Inferior parietal cortex (tissue), 1 donor: ENCODE results near the gene HDAC7.

Experiments
- DNase-seq: peaks from one replicate; pipeline ENCODE4 v3.0.0-alpha.2; 2016; ENCODE audit errors: extremely low spot score

Gene HDAC7

DNA sequence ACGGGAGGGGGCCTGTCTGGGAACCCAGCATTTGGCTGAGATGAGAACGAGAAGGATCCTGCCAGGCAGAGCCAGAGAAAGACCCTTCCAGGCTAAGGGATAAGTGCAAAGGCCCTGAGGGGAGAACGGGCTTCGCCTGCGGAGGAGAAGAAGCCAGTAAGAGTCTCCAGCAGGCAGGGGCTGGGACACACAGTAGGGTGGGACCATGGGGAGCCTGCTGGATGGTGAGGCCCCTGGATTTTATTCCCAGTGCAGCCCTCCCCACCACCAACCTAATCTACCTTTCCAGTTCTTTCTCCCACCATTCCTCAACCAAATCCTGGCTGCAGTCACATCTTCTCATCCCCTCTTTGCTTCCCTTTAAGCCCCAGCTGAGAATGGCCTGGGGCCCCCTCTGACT lies 73.6 kb downstream of the HDAC7 start:
- no peak for DNase-seq

DNA sequence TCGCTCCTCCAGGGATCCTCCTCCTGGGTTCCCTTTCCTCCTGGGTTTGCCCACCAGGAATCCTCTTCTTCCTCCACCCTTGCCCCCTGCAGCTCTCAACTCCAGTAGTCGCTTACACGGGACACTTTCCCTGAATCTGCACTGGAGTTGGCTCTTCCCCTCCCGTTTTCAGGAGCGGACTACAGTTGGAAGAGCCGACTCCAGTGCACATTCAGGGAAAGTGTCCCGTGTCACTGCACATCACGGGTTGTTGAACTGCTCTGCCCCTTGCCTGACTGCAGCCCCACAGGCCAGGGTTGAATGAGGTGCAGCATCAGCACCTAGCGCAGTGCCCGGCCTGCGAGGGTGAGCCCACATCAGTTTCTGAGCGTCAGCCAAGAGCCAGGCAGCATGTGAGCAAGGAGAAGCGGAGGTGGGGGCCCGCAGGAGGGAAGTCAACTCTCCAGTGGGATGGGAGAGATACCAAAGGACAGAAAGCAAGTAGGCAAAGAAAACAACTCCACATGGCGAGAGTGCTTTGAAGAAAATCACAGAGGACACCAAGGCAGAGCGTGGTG lies 74.1 kb downstream of the HDAC7 start:
- DNase-seq = no peak

DNA sequence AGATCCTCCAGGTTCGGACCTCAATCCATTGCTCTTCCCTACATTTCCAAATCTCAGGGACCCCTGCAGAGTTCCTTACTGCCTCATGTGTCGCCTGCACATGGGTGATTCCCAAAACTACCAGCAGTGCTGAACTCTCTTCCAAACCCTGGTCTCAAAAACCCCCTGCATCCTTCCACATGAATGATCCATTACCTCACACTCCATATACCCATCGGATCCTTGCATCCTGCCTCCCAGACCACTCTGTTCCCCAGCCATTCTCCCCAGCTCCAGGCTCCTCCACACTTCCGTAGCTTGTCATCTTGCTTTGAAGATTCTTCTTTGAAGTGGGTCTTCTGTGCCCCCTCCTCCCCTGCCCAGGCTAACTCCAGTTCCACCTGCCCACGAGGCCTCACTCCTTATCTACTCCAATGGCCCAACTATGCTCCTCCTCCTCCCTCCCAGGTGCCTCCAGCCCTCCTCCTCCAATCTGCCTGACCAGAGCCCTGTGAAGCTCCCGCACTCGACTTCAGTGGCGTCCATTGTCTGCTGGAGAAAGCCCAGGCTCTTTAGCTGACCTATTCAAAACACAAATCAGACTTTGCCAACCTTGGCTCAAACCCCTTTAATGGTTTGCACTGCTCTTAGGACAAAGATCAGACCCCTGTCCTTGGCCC lies 74.8 kb downstream of the HDAC7 start:
- DNase-seq = no peak

DNA sequence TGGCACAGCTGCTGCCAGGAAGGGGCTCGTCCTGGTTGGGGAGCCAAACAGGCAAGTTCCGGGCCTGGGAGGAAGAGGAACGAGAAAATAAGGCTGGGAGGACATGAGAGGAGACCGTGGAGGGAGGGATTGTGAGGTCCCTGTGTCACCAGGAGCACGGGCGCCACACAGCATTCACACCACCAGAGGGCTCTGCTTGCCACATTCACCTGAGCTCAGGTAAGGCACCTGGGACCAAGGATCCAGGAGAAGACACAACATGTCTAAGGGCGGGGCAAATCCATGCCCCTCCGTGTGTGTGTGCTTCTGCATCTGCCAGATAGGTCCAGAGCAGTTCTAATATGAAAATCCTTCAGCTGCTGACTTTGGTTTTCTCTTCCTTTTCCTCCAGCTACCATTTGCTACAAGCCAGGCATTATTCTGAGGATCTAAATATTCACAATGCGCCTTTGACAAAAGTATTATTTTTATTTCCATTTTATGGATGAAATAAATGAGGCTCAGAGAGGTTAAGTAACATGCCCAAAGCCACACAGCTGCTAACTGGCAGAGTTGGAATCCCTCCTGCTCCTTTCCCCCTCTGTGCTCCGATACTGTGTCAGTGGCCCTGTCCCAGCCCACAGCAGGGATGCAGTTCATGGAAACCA lies 75.6 kb downstream of the HDAC7 start:
- DNase-seq = no peak

DNA sequence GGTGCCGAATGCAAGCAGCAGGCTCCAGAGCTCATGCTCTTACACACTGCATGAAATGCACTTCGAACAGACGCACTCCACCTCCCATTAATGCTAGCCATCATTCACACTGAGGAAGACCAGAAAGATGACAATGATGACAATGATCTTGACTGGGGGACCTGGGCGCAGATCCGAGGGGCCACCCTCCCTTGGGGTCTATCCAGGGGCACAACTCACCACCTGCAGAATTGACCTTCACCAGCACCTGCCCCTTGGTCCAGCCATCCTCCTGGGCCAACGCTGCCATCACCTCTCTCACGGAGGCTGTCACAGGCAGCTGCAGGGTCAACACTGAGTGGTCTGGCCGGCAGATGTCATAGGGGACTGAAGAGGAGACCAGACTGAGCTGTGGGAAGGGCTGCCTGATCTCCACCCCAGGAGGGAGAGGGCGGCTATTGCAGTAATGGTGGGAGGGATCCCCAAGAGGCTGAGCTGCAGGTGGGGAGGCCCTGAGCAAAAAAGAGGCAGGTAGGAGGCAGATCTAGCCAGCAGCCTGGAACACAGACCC lies 76.3 kb downstream of the HDAC7 start:
- DNase-seq = no peak

DNA sequence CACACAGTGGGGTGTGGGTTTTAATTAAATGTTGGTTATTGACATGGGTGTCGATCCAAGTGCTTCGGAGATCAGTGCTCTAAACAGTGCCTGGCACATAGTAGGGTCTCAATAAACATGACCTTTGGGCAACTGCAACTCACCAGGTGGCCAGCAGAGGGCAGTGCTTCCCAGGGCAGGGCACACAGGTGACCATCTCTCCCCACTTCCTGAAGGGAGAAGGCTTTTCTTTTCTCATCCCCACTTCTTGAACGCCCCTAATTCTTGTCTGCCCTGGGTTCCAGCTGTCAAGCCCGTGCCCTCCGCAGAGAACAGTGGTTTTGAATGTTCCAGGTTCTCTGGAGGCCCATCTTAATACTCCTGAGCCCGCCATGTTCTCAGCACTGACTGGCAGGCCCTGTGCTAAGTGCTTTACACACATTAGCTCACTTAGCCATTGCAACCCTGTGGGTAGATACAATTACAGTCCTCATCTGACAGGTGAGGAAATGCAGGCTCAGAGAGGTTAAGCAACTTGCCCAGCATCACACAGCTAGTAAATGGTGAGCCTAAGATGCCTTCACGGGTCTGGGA lies 77.4 kb downstream of the HDAC7 start:
- peak; percentile 47 for DNase-seq

DNA sequence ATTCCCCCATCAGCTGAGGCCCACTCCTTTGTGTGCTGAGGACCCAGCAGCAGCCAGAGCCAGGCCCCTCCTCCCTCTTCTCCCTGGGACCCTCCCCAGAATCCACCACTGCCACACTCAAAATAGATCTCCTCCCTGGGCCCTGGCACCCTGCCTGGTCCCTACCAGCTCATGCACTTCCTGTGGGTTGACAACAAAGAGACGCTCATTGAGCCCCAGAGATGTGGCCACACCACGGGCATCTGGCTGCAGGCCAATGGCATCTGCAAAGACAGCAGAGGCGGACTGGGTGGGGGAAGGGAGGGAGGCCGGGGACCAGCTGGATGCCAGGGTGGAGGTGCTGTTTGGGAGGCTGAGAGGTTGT lies 78.4 kb downstream of the HDAC7 start:
- peak; percentile 89 for DNase-seq

DNA sequence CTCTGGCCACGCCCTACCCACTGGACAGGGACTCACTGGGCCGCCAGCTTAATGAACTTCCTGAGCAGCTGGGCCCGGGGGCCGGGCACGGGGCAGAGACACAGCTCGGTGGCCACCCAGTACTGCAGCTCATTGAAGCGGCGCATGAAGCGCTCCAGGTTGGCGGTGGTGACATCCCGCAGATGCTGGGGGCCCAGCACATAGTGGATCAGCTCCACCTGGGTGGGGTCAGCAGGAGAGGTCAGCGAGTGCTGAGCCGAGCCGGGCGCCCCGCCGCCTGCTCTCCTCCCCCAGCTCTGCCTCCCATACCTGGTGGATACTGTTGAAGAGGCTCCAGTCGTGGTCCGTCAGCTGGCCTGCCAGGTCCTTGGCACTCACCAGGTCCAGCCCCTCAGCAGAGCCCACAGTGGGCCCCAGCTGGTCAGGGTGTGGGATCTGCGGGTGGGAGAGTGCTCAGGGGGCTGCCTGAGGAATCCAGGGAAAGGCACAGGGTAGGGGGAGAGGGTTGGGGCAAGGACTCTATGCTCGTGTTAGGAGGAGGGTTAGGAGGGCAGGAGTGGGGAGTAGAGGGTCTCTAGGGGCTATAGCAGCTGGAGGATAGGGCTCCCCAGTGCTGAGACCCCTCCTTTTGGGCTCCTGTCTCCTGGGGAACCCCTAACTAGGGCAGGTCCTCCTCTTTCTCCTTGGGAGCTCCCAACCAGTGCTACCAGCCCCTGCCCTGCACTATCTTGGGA lies 78.9 kb downstream of the HDAC7 start:
- no peak for DNase-seq

DNA sequence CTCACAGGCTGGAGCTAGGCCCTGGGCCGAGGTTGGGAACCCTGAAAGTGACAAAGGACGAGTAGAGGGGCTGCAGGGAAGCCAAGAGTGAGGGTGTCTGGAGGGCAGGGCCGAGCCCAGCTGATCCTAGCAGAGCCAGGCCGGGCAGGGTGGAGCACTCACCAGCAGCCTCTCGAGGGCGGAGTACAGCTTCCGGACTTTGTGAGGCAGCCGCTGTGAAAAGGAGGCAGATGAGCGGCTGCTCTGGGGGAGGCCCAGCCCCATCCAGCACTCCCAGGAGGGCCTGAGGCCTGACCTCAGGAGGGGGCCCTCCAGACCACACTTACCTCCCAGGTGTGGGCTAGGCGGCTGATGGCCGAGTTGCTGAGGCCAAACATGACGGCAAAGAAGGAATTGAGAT lies 79.7 kb downstream of the HDAC7 start:
- DNase-seq = no peak

DNA sequence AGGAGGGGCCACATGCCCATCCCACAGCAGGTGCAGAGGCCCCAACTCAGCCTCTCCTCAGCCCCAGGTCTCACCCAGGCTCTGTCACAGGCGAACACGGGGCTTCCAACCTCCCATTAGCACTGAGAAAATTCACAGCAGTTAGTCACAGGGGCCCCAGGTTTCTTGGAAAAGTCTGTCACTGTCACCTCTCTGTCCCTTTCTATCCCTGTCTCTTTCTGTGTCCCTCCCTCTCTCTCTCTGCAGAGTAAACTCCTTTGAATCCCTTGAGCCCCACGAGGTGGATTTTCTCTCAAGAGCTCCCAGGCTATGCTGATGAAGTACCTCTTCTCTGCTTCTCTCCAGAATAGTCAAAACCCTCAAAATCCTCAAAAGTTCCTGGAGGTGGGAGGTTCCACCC lies 80.4 kb downstream of the HDAC7 start:
- no peak for DNase-seq

DNA sequence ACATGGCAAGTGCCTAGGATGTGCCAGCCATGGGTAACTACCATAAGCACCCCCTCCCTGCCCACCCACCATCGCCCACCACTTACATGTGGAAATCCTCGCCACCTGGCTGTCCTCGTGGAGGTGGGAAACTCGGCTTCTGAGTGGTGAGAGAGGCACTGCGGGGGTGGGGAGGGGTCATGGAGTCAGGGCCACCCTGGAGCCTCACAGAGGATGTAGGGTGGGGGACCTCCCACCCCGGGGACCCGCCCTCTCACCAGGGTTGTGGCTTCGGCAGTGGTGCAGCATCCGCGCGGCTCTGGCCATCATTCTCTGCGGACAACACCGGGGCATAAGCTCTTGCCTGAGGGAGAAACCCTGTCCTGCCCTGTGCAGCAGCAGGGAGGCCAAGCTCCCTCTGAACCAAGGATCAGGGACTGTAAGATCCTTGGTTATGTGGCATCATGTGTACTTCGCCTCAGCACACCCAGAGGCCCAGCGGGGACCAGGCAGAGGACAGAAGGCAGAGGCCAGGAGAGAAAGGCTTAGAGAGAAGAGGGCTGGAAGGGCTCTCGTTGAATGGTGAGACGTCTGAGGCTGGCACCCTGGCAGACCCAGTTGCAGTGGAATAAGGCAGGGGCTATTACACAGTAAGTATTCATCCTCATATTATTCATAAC lies 81.6 kb downstream of the HDAC7 start:
- DNase-seq = no peak

DNA sequence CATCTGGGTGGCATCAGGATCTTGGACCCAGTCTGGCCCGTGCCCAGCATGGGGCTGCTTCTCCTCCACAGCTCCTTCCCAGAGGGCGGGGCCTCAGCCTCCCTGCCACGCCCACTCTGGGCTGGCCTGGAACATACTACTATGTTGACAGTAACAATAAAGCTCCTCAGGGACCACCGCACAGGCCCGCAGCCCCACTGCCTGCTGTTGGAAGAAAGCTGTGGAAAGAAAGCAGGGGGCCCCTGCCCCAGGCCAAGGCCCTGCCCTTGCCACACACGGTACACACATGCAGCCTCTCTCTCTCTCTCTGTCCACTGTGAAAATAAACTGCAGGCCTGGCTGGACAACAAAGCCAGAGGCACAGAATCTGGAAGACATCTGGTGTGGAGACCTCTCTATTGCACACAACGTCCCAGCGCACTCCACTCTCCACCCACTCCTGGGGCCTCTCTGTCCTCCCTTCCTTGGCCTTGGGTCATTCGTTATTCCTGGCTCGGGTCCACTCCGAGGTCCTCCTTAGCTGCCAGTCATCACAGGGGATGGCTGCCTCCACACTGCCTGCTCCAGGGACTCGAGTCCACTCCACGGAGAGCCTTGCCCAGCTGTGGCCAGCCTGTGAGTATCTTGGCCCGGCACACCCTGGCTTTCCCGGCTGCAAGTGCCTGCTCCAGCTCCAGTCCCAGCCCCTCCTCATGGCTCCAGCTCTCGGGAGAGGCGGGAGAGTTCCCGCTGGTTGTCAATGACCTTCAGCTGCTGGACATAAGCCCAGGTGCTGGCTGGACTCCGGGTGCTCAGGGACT lies 82.6 kb downstream of the HDAC7 start:
- DNase-seq = peak; percentile 62

DNA sequence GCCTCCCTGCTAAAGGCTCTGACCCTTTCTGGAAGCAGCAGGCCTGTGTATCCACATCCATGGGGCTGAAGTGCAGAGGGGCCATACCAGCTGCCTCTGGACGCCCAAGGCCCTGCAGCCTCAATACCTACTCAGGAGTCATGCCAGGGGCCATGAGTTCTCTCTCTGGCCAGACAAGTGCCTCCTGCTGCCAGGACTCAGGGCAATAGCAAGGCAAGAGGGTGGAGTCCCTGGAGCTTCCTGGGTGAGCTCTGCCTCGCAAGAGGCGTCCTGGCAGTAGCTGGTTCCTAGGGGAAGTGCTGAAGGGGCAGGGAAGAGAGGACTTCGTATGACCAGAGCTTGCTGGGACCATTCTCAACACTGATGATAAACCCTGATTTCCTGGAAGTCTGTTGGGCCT lies 83.5 kb downstream of the HDAC7 start:
- no peak for DNase-seq

DNA sequence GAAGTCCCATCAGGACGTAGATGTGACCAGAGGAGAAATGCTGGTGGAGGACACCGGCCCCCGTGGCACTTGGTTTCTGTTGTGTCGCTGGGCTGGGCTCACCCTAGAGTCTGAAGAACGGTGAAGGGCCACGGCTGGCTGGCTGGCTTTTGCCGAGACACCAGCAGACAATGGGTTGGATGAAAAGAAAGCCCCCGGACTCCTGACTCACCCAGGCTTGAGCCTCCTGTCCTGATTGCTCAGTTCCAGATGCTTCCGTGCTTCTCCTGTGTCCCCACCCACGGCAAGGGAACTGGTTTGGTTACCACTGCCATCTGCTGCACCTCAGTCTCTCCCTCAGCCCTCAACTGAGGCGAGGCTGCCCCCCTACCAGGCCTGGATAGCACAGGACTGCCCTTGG lies 84.1 kb downstream of the HDAC7 start:
- no peak for DNase-seq

DNA sequence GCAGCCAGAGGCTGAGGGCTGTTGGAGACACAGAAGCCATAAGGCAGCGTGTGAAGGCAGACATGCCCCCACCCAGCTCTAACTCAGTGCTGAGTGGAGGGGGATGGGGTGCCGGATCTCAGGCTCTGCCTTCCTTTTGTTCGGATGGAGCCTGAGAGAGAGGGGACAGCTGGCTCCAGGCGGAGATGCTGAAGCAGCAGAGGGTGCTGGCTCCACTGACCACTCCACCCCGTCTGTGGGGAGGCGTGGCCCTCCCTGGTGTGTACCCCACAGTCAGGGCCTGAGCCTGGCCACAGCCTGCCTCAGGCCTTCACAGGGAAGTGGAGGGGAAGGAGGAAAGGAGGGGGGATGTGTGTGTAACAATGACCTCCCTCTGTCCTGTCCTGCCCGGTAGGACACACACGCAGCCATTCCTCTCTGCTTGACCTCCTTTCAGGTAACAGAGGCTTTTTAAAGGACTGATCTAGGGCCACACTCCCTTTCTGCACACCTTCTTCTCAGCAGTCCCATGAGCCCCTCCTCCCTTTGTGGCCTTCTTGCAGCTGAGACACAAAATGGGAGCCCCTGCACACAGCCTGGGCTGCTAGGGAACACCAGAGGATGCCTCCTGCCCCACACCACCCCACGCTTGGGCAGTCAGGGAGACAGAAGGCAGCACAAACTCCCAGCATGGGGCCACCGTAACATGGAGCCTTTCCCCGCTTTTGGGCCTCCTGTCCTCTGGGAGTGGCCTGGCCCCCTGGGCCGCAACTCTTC lies 84.8 kb downstream of the HDAC7 start:
- DNase-seq = peak; percentile 32

DNA sequence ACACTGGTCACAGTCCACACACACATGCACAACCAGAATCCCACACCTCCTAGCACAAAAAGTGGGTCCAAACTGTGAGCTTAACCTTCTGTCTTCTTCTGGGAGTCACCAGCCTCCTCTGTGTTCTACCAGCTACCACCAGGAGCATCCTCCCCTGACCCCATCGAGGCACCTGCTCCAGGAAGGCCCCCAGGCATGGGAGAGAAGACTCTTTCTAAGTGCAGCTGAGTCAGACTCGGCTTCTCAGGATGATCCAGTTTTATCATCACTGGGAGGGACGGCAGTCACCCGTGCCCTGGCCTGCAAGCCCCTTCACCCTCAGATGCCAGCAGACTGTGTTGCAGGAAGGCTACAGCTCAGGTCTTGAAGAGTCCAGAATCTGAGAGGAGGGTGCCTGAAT lies 86.6 kb downstream of the HDAC7 start:
- DNase-seq = no peak
